ENCODE data around the gene CEP104.

Gene CEP104

DNA sequence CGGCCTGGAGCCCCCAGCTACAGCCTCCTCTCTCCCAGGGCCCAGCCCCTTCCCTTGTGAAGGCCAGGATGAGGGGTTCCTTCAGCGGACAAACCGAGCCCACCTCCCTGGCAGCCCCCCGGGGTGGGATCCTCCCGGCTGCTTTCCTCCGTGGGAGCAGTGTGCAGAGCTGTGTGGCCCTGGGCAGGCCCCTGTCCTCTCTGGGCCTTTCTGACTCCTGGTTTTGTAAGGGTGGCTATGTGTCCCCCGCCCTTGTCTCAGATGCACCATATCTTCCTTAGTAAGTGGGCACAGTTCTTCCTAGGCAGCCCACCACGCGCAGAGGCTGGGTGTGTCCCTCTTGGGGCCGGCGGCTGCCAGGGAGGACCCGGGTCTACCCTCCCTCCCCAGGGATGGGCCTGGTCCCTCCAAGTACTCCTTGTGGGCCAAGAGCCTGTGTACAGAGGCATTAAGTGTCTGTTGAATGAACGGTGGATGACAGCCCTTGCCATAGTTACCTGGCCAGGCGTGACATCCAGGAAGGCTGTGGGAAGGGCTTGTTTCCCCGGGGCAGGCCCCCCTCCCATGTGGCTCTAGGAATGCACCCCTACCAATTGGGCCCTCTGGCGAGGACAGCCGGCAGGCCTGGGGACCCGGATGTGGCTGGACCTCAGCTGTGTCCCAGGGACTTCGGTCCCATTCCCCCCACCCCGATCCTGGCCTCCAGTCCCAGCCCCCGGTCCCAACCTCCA, 80.6 kb downstream of the CEP104 start:
- peak in 1 of 3 experiments; percentile 72 for DNase-seq

DNA sequence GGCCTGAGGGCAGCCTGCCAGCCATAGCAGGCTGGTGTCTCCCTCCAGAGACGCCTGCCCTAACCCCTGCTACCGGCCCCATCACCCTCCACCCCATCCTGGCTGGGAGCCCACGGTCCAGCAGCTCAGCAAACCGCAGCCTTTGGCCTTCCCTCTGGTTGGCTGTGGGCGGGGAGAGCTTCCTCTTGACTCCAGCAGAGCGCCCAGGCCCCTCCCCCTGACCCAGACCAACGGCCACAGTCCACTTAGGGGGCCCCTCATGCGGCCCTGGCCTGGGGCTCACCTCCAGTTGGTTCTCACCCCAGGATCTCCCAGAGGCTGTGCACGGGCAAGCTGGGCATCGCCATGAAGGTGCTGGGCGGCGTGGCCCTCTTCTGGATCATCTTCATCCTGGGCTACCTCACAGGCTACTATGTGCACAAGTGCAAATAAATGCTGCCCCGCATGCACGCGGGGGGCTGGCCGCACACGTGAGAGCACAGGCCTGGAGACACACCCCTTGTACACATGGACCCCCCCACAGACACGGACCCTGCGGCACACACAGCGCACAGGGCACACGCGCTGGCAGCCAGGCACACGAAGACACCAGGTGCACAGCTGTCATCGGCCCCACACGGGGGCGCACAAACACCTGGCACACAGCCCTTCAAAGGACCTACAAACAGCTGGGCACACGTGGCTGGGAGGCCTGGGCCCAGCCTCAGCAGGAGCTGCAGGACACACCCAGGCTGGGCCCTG, 81.4 kb downstream of the CEP104 start:
- peak; percentile 67 to 85 (median 70) for DNase-seq

DNA sequence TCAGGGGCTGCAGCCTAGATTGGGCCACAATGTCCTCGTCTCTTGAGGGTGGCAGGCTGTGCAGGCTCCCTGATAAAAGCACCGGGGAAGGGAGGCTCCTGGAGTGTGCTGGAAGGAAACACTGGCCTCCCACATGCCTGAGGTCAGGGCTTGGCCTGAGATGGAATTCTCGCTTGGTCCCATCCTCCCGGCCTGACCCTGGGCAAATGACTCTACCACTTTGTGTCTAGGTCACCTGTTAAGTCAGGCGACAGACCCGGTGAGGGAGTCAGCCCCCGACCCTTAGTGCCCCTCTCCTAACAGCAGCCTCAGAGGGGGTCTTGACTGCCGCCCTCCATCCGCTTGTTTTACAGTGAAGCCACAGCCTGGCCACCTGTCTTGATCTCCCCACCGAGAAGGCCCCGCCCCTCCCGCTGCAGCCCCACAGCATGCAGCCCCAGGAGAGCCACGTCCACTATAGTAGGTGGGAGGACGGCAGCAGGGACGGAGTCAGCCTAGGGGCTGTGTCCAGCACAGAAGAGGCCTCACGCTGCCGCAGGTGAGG, 82.0 kb downstream of the CEP104 start:
- DNase-seq: peak in 1 of 3 experiments; percentile 71

DNA sequence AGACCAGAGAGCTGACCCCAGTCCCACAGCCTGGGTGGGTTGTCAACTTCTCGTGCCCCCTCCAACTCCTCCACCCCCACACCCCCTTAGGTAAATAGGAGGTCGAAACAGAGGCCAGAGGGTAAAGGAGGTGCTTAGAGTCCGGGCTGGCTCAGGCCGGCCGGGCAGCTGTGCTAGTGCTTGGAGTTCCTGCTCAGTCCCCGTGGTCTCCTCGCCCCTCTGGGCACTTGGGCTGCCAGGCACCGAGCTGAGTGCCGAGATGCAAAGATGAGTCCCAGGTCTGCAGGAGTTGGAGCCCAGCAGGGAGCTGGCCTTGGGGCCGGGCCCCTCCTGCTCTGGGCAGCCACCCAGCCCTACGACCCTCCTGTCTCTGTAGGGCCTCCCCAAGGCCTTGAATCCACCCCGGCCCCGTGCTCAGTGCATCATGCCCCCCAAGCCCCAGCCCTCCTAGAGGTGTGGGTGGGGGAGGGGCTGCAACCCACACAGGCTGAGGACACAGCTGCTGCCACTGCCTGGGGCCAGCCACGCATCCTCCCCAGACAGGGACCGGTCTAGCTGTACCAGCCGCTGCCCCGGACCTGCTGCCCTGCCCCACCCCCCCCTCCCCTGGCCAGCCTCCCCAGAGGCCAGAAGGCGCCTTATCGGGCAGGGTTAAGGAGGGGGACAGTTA, 82.6 kb downstream of the CEP104 start:
- no peak for DNase-seq

DNA sequence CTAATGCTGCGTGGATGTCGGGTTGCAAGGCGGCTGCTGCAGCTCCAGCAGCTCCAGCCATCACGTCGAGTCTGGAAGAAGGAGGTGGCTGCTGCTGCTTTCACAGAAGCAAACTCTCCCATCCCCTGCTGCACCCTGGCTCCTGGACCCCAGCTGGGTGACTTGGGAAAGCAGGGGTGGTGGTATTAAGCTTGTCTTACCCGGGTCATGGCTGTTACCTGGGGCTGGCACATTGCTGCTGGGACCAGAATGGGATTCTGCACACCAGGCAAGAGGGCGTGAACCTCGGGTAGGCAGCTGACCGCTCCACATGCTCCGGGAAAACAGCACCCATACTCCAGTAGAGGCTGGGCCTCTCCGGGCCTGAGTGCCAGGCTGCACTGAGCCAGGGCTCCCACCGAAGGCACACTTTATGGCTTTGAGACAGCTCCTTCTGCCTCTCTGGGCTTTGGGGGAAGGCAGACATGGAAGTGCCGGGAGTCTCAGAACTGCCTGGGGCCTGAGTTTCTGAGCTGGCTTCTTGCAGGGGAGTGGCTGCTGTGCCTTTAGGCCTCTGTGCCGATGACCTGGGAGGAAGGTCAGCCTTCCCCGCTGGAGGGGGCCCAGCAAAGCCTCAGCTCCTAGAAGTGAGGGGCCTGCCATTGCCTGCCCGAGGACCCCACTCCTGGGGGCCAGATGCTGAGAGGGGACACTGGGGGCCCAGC, 83.3 kb downstream of the CEP104 start:
- no peak for DNase-seq

DNA sequence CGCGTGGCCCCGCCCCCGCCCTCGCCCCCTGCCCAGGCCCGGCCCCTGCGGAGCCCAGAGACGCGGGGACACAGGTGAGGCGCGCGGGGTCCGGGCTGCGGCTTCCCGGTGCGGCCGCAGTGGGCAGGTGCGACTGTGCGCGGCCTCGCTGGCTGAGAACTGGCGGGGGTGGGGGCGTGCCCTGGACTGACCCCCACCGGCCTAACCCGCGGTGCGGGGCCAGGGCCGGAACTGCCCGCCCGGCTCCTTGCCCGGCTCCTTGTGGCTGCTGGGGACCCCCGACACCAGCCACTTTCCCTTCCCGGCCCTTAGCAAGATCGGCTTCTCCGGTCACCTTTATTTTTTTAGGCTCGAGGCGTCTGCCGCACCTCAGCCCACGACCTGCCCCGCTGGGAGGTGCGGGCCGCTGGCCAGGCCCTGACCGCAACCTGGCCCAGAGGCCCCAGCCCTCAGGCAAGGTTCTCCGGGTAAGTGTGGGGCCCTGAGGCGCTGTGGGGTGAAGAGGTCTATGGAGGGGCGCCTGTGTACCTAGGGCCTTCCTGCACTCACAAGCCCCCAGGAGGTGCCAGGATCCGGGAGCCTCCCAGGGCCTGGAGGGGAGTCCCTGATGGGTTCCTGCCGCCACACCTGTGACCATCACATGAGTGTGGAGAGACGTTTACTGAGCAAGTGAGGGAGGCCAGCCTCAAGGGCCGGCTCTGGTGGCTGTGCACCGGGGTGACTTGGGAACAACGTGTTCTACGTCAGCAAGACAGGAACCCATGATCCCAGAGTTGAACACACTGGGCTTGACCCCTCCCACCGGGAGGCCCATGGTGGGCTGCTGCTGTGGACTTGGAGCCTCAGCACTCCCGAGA, 84.1 kb downstream of the CEP104 start, which contains the start of gene SMIM1:
TSS of gene SMIM1 (plus strand) at position 35 of the 857 bp plus-strand sequence. CDS start 2,625 bp downstream, outside the sequence.
- DNase-seq: peak in 2 of 3 experiments; percentile 17 to 28

DNA sequence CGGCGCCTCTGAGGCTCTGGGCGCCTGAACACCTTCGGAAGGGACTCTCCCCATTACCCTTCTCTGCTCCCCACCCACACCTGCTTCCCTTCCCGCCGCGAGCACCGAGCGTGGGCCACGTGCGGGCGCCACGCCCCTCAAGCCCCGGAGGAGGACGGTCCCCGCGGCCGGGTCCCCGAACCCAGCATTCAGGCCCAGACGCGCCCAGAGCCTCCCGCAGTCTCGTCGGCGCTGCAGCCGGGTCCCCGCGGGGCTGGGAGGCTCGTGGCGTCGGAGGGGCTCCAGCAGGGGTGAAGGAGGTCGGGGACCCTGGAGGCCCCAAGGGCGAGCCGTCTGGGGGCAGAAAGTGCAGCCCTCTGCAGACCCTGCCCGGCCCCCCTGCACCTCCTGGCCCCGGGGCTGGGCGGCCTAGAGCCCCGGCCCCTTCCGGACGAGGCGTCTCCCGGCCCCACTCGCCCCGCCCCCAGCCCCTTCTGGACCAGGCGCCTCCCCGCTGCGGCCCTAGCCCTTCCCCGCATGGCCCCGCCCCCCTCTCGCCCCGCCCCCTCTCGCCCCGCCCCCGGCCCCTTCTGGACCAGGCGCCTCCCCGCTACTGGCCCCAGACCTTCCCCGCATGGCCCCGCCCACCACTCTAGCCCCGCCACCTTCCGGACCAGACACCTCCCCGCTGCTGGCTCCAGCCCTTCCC, 84.8 kb downstream of the CEP104 start:
- DNase-seq: peak; percentile 67 to 85 (median 81)

DNA sequence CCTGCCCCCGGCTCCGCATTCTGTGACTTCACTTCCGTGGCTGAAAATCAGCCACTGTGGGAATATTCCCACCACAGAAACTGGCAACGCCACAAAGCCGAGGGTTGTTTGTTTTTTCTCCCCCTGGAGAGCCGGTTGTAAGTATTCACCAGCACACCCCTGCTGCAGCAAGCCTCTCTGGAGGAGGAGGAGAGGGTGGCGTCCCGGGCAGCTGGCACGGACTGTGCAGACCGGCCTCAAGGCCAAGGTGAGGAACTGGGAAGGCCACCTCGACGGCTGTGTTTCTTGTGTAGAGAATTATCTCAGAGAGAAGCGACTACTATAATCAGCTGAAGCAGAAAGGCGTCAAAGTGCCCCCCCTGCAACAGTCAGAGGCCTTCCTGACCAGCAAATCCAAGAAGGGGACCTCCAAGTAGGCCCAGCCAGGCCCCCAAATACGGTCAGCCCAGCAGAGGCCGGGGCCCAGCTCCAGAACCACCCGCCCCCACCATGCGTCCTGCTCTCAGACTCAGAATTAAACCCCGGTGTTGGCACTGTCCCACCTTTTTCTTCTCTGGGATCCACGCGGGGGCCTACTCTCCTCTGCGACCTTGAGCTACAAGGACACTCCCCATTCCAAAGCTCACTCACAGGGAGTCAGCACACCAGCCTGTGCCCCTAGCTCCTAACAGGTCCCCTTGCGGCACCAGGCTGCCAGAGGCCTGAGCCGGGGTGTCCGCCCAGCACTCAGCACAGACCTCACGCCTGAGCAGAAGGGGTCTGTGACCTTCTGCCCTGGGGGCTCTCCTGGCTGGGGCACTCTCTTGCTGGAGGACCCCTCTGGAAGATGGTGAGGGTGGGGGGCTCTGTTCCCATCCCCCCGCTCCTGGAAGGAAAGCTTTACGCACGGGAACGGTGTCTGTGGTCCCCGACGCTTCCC, 85.6 kb downstream of the CEP104 start:
- DNase-seq: peak in 2 of 3 experiments; percentile 44 to 49

DNA sequence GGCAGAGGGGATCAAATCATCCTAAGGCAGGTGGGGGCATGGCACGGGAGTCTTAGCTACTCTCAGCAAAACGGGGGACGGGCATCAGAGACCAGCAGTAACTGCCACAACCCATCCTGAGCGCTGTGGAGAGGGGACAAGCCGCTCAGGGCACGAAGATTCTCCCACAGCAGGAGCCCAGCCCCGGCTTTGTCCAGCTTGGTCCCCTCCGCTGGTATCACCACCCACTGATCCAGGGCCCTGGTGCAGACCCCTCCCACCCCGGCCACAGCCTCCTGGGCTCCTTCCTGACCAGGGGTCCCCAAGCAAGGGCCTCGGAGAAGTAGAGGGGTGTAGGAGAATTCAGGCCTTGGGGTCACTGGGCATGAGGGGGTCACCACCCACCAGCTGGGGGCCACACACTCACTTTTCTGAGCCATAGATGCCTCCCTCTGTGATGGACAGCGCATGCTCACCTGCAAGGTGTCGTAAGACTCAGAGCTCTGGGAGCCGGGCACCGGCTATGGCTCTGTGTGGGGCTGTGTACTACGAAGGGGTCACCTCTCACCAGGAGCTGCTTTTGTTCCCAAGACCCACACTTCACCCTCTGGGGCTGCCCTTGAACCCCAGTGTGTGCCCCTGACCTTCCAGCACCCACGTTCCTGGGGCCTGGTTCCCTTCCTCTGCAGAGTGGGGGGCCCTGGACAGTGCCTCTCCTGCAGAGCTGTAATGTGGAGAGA, 86.8 kb downstream of the CEP104 start:
- DNase-seq: no peak

DNA sequence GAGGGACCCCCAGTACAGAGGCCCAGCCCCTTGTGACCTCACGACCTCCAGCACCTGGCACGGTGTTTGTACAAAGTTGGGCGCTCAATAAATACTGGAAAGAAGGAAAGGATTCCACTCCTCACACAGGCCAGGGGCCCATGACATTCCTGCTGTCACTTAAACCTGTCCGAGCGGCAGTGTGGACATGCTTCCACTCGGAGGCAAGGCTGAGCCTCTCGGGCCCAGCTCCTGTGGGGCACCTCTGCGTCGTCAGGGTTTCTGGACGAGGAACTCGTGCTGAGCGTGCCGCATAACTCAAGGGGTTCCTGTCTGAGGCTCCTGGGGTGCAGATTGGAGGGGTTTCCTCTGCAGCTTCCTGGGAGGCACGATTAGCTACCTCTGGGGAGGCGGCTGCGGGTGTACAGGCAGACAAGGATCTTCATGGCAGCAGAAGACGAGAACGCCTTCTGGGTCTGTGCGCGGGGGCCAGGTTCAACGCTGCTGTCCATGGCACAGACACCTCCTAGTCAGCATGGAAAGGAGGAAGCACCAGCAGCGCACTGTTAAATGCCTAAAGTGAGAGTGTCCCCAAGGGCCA, 88.1 kb downstream of the CEP104 start:
- no peak for DNase-seq

DNA sequence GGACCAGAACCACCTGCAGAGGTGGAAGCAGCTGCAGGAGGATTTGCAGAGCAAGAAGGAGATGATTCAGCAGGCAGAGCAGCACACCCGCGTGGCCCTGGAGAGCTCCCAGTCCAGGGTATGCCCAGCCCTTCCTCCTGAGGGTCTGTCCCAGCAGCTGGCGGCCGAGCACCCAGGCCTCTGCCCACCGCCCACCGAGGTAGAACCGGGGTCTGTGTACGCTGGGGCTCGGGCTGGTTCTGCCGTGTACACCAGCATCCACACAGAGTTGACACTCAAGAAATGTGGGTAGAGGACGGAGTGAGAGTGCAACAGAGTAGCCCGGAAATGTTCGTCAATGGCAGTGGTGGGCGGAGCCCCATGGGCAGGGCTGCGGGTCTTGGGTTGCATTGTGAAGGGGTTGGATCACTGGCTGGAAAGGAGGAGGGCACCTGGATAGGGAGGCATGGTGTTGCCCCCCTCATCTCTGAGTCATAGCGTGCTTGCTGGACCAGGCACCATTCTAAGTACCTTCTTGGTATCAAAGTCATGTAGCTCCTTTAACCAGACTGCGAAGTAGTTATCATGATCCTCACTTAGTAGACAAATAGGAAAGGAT, 89.6 kb downstream of the CEP104 start:
- DNase-seq: no peak

DNA sequence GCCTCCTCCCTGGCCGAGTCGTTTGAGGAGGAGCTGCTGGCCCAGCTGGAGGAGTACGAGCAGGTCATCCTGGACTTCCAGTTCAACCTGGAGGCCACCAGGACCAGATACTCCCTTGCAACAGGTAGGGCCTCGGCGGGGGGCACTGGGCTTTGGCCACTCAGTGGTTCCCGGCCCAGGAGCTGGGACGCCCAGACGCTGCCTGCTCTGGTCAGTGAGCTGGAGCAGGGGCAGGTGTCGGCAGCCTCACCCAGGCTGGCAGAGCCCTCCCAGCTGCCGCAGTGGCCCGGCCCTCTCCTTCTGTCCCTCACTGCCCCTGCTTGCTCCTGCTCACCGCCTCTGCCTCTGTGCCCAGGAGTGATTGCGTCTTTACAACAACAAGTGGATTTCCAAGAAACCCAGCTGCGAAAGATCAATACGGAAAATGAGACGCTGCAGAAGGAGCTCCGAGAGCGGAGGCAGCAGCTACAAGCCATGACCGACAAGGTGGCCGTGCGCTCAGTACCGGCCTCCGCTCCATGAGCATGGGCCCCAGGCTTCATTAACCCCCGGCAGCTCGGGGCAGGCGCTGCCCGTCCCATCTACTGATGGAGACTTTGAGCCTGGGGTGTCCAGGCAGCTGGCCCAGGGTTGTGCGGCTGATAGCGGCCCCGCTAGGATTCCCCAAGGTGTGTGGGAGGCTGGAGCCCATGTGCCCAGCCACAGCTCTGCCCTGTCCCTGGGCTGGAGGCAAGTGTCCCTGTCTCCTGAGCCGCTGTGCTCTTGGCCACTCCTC, 93.5 kb downstream of the CEP104 start:
- DNase-seq: no peak

DNA sequence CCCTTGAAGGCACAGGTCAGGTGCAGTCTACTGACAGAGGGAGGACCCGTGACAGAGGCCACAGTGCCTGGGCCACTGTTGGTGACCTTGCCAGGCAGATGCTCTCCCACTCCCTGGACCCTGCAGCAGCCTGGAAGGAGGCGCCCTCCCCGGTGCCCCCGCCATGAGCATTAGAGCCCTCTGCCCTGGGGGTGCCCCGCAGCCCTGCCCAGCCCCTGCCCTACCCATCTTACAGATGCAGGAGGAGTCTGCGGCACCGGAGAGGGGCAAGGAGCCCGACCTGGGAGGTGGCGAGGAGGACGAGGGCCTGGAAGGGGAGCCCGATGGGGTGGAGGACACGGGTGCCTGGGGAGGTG, 94.2 kb downstream of the CEP104 start:
- no peak for DNase-seq

DNA sequence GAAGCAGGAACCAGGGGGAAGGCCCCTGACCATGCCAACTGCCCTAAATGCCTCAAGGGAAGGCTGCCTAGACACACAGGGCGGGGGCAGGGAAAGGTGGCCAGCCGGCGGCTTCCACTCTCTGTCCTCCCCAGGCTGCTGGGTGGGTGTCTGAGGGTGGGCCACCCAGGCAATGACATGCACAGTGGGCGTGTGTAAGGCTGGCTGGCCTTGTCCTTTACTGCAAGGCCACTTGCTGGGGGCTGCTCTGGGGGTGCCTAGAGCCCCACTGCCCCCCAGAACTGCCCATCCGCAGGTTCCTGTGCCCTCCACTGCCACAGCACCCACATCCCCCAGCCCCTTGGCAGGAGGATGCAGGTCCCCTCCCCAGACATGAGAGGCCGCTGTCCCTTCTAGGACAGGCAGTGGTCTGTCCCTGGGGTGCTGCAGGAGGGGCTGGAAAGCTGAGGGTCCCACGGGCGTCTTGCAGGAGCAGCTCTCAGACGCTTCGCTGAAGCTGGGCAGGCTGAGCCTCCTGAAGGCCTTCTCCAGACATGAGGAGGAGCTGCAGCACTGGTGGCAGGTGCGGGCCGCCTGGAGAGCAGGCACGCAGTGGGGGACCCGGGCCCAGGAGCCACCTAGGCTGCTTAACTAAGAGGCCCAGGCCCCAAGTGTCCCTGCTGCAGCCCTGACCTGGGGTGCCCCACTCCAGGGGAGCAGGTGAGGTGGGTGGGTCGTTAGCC, 94.7 kb downstream of the CEP104 start:
- no peak for DNase-seq

Measured in NCI-H1417 (cell line).